GM23338 (cell line): ENCODE results near the gene TCL1A. TPM values are rescaled to one million over a fixed set of nuclear protein-coding genes. Genes with fewer than 3 reads are reported as not detected.

Source experiments
- ATAC-seq: fragments of 200-7000 bp; cut with Tn5 transposase; 3 replicates; pipeline ENCODE4 v1.9.1; 2020
- DNase-seq: peaks from one replicate; pipeline ENCODE4 v3.0.0-alpha.2; 2015; ENCODE audit warnings: low spot score
- H2AFZ ChIP-seq: fragments of 200-600 bp; sonication (generic); 2 replicates; pipeline ENCODE4 v1.8.0; 2016; ENCODE audit warnings: antibody characterized with exemption, mild to moderate bottlenecking, moderate library complexity
- H3F3A ChIP-seq: fragments of 200-600 bp; sonication (generic); replicated peaks from 2 replicates; pipeline ENCODE4 v1.8.0; 2017; ENCODE audit warnings: antibody characterized with exemption, mixed run types, low read depth
- H3K27ac ChIP-seq: fragments of 200-600 bp; sonication (generic); 2 replicates; pipeline ENCODE4 v1.6.1; 2016; ENCODE audit warnings: low read depth
- H3K27me3 ChIP-seq: fragments of 200-600 bp; sonication (generic); 2 replicates; pipeline ENCODE4 v1.8.0; 2016; ENCODE audit warnings: mild to moderate bottlenecking, mixed run types, moderate library complexity; ENCODE audit not compliant: insufficient read depth
- H3K36me3 ChIP-seq: fragments of 200-600 bp; sonication (generic); 2 replicates; pipeline ENCODE4 v1.8.0; 2016; ENCODE audit warnings: mild to moderate bottlenecking; ENCODE audit not compliant: insufficient read depth
- H3K4me1 ChIP-seq: fragments of 200-600 bp; sonication (generic); 2 replicates; pipeline ENCODE4 v1.8.0; 2016; ENCODE audit warnings: mild to moderate bottlenecking, moderate library complexity; ENCODE audit not compliant: insufficient read depth
- H3K4me2 ChIP-seq: fragments of 200-600 bp; sonication (generic); 2 replicates; pipeline ENCODE4 v1.7.1; 2017; ENCODE audit warnings: mixed run types
- H3K4me3 ChIP-seq: fragments of 200-600 bp; sonication (generic); 2 replicates; pipeline ENCODE4 v1.6.1; 2016; ENCODE audit warnings: mixed run types
- H3K79me2 ChIP-seq: fragments of 200-600 bp; sonication (generic); replicated peaks from 2 replicates; pipeline ENCODE4 v1.8.0; 2017; ENCODE audit warnings: mild to moderate bottlenecking; ENCODE audit not compliant: insufficient read depth
- H3K9me2 ChIP-seq: fragments of 200-600 bp; sonication (generic); 2 replicates; pipeline ENCODE4 v1.8.0; 2017; ENCODE audit not compliant: insufficient read depth
- H4K20me1 ChIP-seq: fragments of 200-600 bp; sonication (generic); replicated peaks from 2 replicates; pipeline ENCODE4 v1.8.0; 2017; ENCODE audit warnings: mild to moderate bottlenecking; ENCODE audit not compliant: insufficient read depth
- H3K27ac Mint-ChIP-seq: 2 replicates; pipeline ENCODE4 v1.8.0; 2020; ENCODE audit warnings: inconsistent platforms, mild to moderate bottlenecking, moderate library complexity, mixed read lengths
- H3K27me3 Mint-ChIP-seq: 3 replicates; pipeline ENCODE4 v1.8.0; 2022; ENCODE audit warnings: low read depth, mild to moderate bottlenecking, moderate library complexity, mixed read lengths, inconsistent platforms; ENCODE audit not compliant: insufficient read depth, poor library complexity
- H3K36me3 Mint-ChIP-seq: 3 replicates; pipeline ENCODE4 v1.8.0; 2021; ENCODE audit warnings: low read depth, mild to moderate bottlenecking, inconsistent platforms, moderate library complexity, mixed read lengths
- H3K4me1 Mint-ChIP-seq: 3 replicates; pipeline ENCODE4 v1.8.0; 2020; ENCODE audit warnings: mild to moderate bottlenecking, inconsistent platforms, mixed read lengths
- H3K4me3 Mint-ChIP-seq: 3 replicates; pipeline ENCODE4 v1.8.0; 2021; ENCODE audit warnings: moderate library complexity, mild to moderate bottlenecking, inconsistent platforms, mixed read lengths
- H3K9me3 Mint-ChIP-seq: 3 replicates; pipeline ENCODE4 v1.8.0; 2020; ENCODE audit warnings: moderate library complexity, mild to moderate bottlenecking, inconsistent platforms, mixed read lengths
- CREB1 ChIP-seq: fragments of 250-450 bp; sonication (Bioruptor Pico); IDR thresholded peaks from 2 replicates; pipeline ENCODE4 v1.5.0; 2020; ENCODE audit warnings: low read depth, mild to moderate bottlenecking, moderate library complexity
- CTCF ChIP-seq, 2 experiments: fragments of 200-600 bp in 1 of 2; sonication (generic) in 1 of 2; conservative IDR thresholded peaks; 2 replicates each; pipeline versions ENCODE4 v1.5.1 to v1.6.1; 2016 to 2017; ENCODE audit warnings: antibody characterized with exemption in 2 of 2, low read depth in 2 of 2, mild to moderate bottlenecking in 2 of 2, moderate library complexity in 1 of 2
- EZH2 ChIP-seq: fragments of 200-600 bp; sonication (generic); IDR thresholded peaks from one replicate; pipeline ENCODE4 v1.8.0; 2017; ENCODE audit warnings: antibody characterized with exemption, mild to moderate bottlenecking, low read depth; ENCODE audit not compliant: unreplicated experiment
- EZH2phosphoT487 ChIP-seq: fragments of 200-600 bp; sonication (generic); IDR thresholded peaks from one replicate; pipeline ENCODE4 v1.8.1; 2018; ENCODE audit warnings: antibody characterized with exemption; ENCODE audit not compliant: unreplicated experiment
- POLR2AphosphoS5 ChIP-seq: IDR thresholded peaks from 2 replicates; pipeline ENCODE4 v1.6.1; 2016; ENCODE audit warnings: antibody characterized with exemption, low read depth
- STAT1 ChIP-seq: IDR thresholded peaks from one replicate; pipeline ENCODE4 v1.6.1; 2016; ENCODE audit warnings: antibody characterized with exemption; ENCODE audit not compliant: unreplicated experiment
- ZNF114 ChIP-seq: fragments of 250-450 bp; sonication (Bioruptor Pico); IDR thresholded peaks from 2 replicates; pipeline ENCODE4 v1.5.0; 2020; ENCODE audit warnings: mild to moderate bottlenecking, moderate library complexity
- ZNF331 ChIP-seq: fragments of 250-450 bp; sonication (Bioruptor Pico); IDR thresholded peaks from 2 replicates; pipeline ENCODE4 v1.5.0; 2020; ENCODE audit warnings: low read depth, mild to moderate bottlenecking, moderate library complexity
- ZNF462 ChIP-seq: fragments of 250-450 bp; sonication (Bioruptor Pico); IDR thresholded peaks from 2 replicates; pipeline ENCODE4 v1.5.0; 2020; ENCODE audit warnings: mild to moderate bottlenecking, moderate library complexity
- polyA plus RNA-seq: library from polyadenylated mRNA; unstranded; fragments of >200 nt; fragmentation: Nextera tagmentation; extraction: Ambion mirVana; gene quantifications from 2 replicates; pipeline ENCODE4 v1.2.1, GENCODE V29; 2016
- total RNA-seq: library from RNA; depleted of rRNA; stranded (reverse); fragments of >200 nt; shearing (Covaris generic); gene quantifications from 2 replicates; pipeline ENCODE4 v1.2.3, GENCODE V29; 2014

Gene TCL1A
- total and polyA plus RNA-seq, 2 experiments from 2014 or later = 3.6 to 5.3 TPM

GRCh38 chr14:95705518-95705917 lies 8.4 kb downstream of the TCL1A start:
- DNase-seq = no peak
- H3K9me3 Mint-ChIP-seq = no peaks in the 10 kb centered on the region

GRCh38 chr14:95703805-95704204 lies 10.1 kb downstream of the TCL1A start:
- Mint-ChIP-seq H3K9me3 (no peaks in the 10 kb centered on the region), H3K4me1 (peaks cover 29% of the 10 kb centered on the region), H3K4me3 (no peak overlapping the region), H3K36me3 (no peaks in the 10 kb centered on the region), H3K27me3 (peaks cover 57% of the 10 kb centered on the region), H3K27ac (no peak overlapping the region)
- H3K36me3 ChIP-seq = no peaks in the 10 kb centered on the region
- H4K20me1 ChIP-seq = no peaks in the 10 kb centered on the region; the same call in 1 of the 2 replicates
- H2AFZ ChIP-seq = no peak overlapping the region
- DNase-seq (no peak), ATAC-seq (no peak)
- H3K4me2 ChIP-seq = no peak overlapping the region
- peaks cover 36% of the 10 kb centered on the region for H3K4me1 ChIP-seq
- H3K4me3 ChIP-seq = no peak overlapping the region
- H3K27ac ChIP-seq = no peak overlapping the region
- no peaks in the 10 kb centered on the region for H3K79me2 ChIP-seq
- peaks cover 87% of the 10 kb centered on the region for H3K27me3 ChIP-seq
- no peaks in the 10 kb centered on the region; the same call in 1 of the 2 replicates for H3F3A ChIP-seq
- TF ChIP-seq EZH2phosphoT487 (no peak), ZNF331 (no peak), ZNF114 (no peak), EZH2 (no peak)
- no peaks in the 10 kb centered on the region for H3K9me2 ChIP-seq

More at GRCh38 chr14:95705518-95705917, 8.4 kb downstream of the TCL1A start:
- Mint-ChIP-seq H3K27ac (no peak overlapping the region), H3K27me3 (peaks cover 49% of the 10 kb centered on the region), H3K36me3 (no peaks in the 10 kb centered on the region), H3K4me1 (peaks cover 19% of the 10 kb centered on the region), H3K4me3 (no peak overlapping the region)
- Histone ChIP-seq H3K79me2 (no peaks in the 10 kb centered on the region), H3K36me3 (no peaks in the 10 kb centered on the region), H3K27ac (no peak overlapping the region), H3K27me3 (peaks cover 79% of the 10 kb centered on the region), H2AFZ (no peak overlapping the region), H3K4me3 (no peak overlapping the region), H3K4me2 (no peak overlapping the region), H3K4me1 (peaks cover 25% of the 10 kb centered on the region), H3F3A (no peaks in the 10 kb centered on the region; the same call in 1 of the 2 replicates), H3K9me2 (no peaks in the 10 kb centered on the region), H4K20me1 (no peaks in the 10 kb centered on the region; the same call in 1 of the 2 replicates)
- ATAC-seq = no peak
- no peak for TF ChIP-seq ZNF114
- TF ChIP-seq POLR2AphosphoS5 = no peak

GRCh38 chr14:95703341-95703740 lies 10.6 kb downstream of the TCL1A start:
- no peak overlapping the region for H2AFZ ChIP-seq
- H3K27ac Mint-ChIP-seq = no peak overlapping the region
- TF ChIP-seq ZNF331 (no peak), ZNF114 (no peak), EZH2 (no peak), ZNF462 (no peak), CREB1 (CRISPR knock-in tag) (no peak), CTCF (conservative IDR thresholded peaks at IDR 0.05; ENCODE audit: low read depth in 2 of 2) (no peak), EZH2phosphoT487 (no peak), STAT1 (no peak)

More at GRCh38 chr14:95703341-95703740, 10.6 kb downstream of the TCL1A start:
- Histone ChIP-seq H3K27ac (no peak overlapping the region), H3K4me1 (peaks cover 33% of the 10 kb centered on the region), H3K27me3 (peaks cover 87% of the 10 kb centered on the region), H3K4me3 (no peak overlapping the region), H3K9me2 (no peaks in the 10 kb centered on the region), H3K36me3 (no peaks in the 10 kb centered on the region), H3K79me2 (no peaks in the 10 kb centered on the region), H3K4me2 (no peak overlapping the region), H4K20me1 (no peaks in the 10 kb centered on the region; the same call in 1 of the 2 replicates), H3F3A (no peaks in the 10 kb centered on the region; the same call in 1 of the 2 replicates)
- peaks cover 26% of the 10 kb centered on the region for H3K4me1 Mint-ChIP-seq
- DNase-seq (no peak), ATAC-seq (no peak)
- H3K4me3 Mint-ChIP-seq = no peak overlapping the region
- H3K36me3 Mint-ChIP-seq = no peaks in the 10 kb centered on the region
- H3K9me3 Mint-ChIP-seq = no peaks in the 10 kb centered on the region
- H3K27me3 Mint-ChIP-seq = peaks cover 60% of the 10 kb centered on the region
